NCI-H2196 (cell line): ENCODE data around the gene TPT1.

ENCODE experiments used
- DNase-seq: peaks from one replicate; lab custom pipeline; 2025; ENCODE audit not compliant: unreplicated experiment; lab: John Stamatoyannopoulos, UW

Gene TPT1

GRCh38 chr13:45335397-45336024, 5.5 kb downstream of the TPT1 start:
- DNase-seq, result no peak

- no peak for DNase-seq
Measured at GRCh38 chr13:45333977-45334922, 6.7 kb downstream of the TPT1 start.

GRCh38 chr13:45333251-45333976, 7.6 kb downstream of the TPT1 start:
- DNase-seq, result no peak

- DNase-seq, result no peak
Measured at GRCh38 chr13:45332831-45333219, 8.2 kb downstream of the TPT1 start.

GRCh38 chr13:45332036-45332830, 8.8 kb downstream of the TPT1 start:
- no peak for DNase-seq

- DNase-seq, result no peak
Measured at GRCh38 chr13:45331692-45332035, 9.3 kb downstream of the TPT1 start.

- no peak for DNase-seq
Measured at GRCh38 chr13:45331123-45331619, 9.8 kb downstream of the TPT1 start.

GRCh38 chr13:45328661-45329111, 12.3 kb downstream of the TPT1 start:
- no peak for DNase-seq

GRCh38 chr13:45327253-45327955, 13.6 kb downstream of the TPT1 start:
- no peak for DNase-seq

GRCh38 chr13:45325806-45326205, 15.2 kb downstream of the TPT1 start:
- DNase-seq, result no peak

- no peak for DNase-seq
Measured at GRCh38 chr13:45320876-45321629, 19.9 kb downstream of the TPT1 start.

GRCh38 chr13:45316996-45317395, 24.0 kb downstream of the TPT1 start:
- no peak for DNase-seq

- DNase-seq, result no peak
Measured at GRCh38 chr13:45316338-45316737, 24.6 kb downstream of the TPT1 start.

GRCh38 chr13:45315520-45316167, 25.3 kb downstream of the TPT1 start:
- DNase-seq, result no peak

GRCh38 chr13:45314822-45315221, 26.2 kb downstream of the TPT1 start:
- no peak for DNase-seq

GRCh38 chr13:45310341-45311131, 30.4 kb downstream of the TPT1 start:
- DNase-seq, result no peak

- no peak for DNase-seq
Measured at GRCh38 chr13:45306966-45307365, 34.0 kb downstream of the TPT1 start.

GRCh38 chr13:45305079-45305478, 35.9 kb downstream of the TPT1 start:
- DNase-seq, result no peak
